H1 (cell line): Measurements from ENCODE around the gene DIAPH2. TPM values are rescaled to one million over a fixed set of nuclear protein-coding genes. Genes with fewer than 3 reads are reported as not detected.

Experiments used
- CTCF ChIA-PET: fragments of 300-600 bp; sonication (Branson Sonifier 250); formaldehyde crosslinking; loops from one replicate; lab custom pipeline; 2021; ENCODE audit not compliant: partially characterized antibody; lab: Charles Lee
- POLR2A ChIA-PET: fragments of 300-600 bp; sonication (Branson Sonifier 250); formaldehyde crosslinking; loops from one replicate; lab custom pipeline; 2021; ENCODE audit warnings: inconsistent platforms; ENCODE audit not compliant: partially characterized antibody; lab: Charles Lee
- DNase-seq, 2 experiments: peaks; one replicate each; pipeline versions ENCODE4 v3.0.0 to v3.0.0-alpha.2; 2010 to 2022; ENCODE audit warnings: low spot score in 2 of 2, low read depth in 1 of 2, mixed read lengths in 1 of 2
- FAIRE-seq: peaks from 2 replicates; lab custom pipeline; 2011; peaks lifted over from hg19 to GRCh38; lab: Jason Lieb, UNC
- H2AFZ ChIP-seq: 2 replicates; pipeline ENCODE4 v1.8.1; 2012; ENCODE audit warnings: low read length, inconsistent platforms
- H2AK5ac ChIP-seq: 2 replicates; pipeline ENCODE4 v1.6.1; 2013; ENCODE audit warnings: low read depth, low read length
- H2BK120ac ChIP-seq: replicated peaks from 2 replicates; pipeline ENCODE3; 2013; ENCODE audit warnings: low read depth, low read length, inconsistent platforms
- H2BK12ac ChIP-seq: 2 replicates; pipeline ENCODE4 v1.6.1; 2013; ENCODE audit warnings: low read depth, low read length
- H2BK15ac ChIP-seq: 2 replicates; pipeline ENCODE4 v1.6.1; 2013; ENCODE audit warnings: low read length
- H2BK20ac ChIP-seq: 2 replicates; pipeline ENCODE4 v1.6.1; 2013; ENCODE audit warnings: low read length
- H2BK5ac ChIP-seq: 2 replicates; pipeline ENCODE4 v1.6.1; 2013; ENCODE audit warnings: low read depth, low read length
- H3K14ac ChIP-seq: 2 replicates; pipeline ENCODE4 v1.6.1; 2013; ENCODE audit warnings: inconsistent platforms; ENCODE audit not compliant: insufficient read length
- H3K18ac ChIP-seq: 2 replicates; pipeline ENCODE4 v1.6.1; 2013; ENCODE audit warnings: low read length; ENCODE audit errors: extremely low read depth
- H3K23ac ChIP-seq: 2 replicates; pipeline ENCODE4 v1.6.1; 2013; ENCODE audit warnings: inconsistent platforms; ENCODE audit not compliant: insufficient read length
- H3K23me2 ChIP-seq: 2 replicates; pipeline ENCODE4 v1.6.1; 2013; ENCODE audit warnings: low read depth, low read length
- H3K27ac ChIP-seq: 2 replicates; pipeline ENCODE4 v1.6.1; 2011; ENCODE audit warnings: low read depth, low read length, inconsistent platforms
- H3K27me3 ChIP-seq, 4 experiments: replicated peaks in 1 of 4; 1 replicate in 1 of 4; 2 replicates in 3 of 4; pipeline versions ENCODE4 v1.6.1 to v1.8.1; 2011 to 2013; ENCODE audit warnings: low read length in 3 of 4, mild to moderate bottlenecking in 3 of 4, inconsistent platforms in 2 of 4, mixed read lengths in 2 of 4, moderate library complexity in 1 of 4; ENCODE audit not compliant: control insufficient read depth in 3 of 4, insufficient read depth in 3 of 4; ENCODE audit errors: extremely low read depth in 1 of 4
- H3K36me3 ChIP-seq, 4 experiments: 2 replicates each; pipeline versions ENCODE4 v1.6.1 to v1.8.1; 2011 to 2013; ENCODE audit warnings: mild to moderate bottlenecking in 4 of 4, low read length in 3 of 4, moderate library complexity in 2 of 4, control low read depth in 1 of 4, inconsistent platforms in 1 of 4; ENCODE audit not compliant: insufficient read depth in 4 of 4, control insufficient read depth in 2 of 4
- H3K4ac ChIP-seq: replicated peaks from 2 replicates; pipeline ENCODE3; 2013; ENCODE audit warnings: low read length, low read depth, mixed read lengths, inconsistent platforms; ENCODE audit not compliant: insufficient read length
- H3K4me1 ChIP-seq, 4 experiments: replicated peaks in 1 of 4; 1 replicate in 1 of 4; 2 replicates in 3 of 4; pipeline versions ENCODE4 v1.6.1 to v1.8.1; 2011 to 2013; ENCODE audit warnings: low read length in 3 of 4, inconsistent platforms in 2 of 4, mixed read lengths in 1 of 4; ENCODE audit not compliant: insufficient read depth in 4 of 4, control insufficient read depth in 3 of 4
- H3K4me2 ChIP-seq, 2 experiments: 2 replicates each; pipeline versions ENCODE4 v1.6.1 to v1.8.1; 2011 to 2013; ENCODE audit warnings: low read depth in 2 of 2, low read length in 2 of 2, control low read depth in 1 of 2, inconsistent platforms in 1 of 2, mild to moderate bottlenecking in 1 of 2; ENCODE audit not compliant: insufficient read depth in 1 of 2
- H3K4me3 ChIP-seq, 4 experiments: fragments of 200-600, 300-600 bp in 1 of 4; sonication (generic), shearing (Covaris generic), sonication (Bioruptor Twin) in 1 of 4; 2 replicates each; pipeline versions ENCODE4 v1.5.1 to v1.8.1; 2011 to 2016; ENCODE audit warnings: low read length in 4 of 4, low read depth in 3 of 4, control low read depth in 2 of 4, inconsistent platforms in 2 of 4, mild to moderate bottlenecking in 2 of 4, mixed read lengths in 1 of 4, moderate library complexity in 1 of 4; ENCODE audit not compliant: insufficient read depth in 2 of 4; ENCODE audit errors: extremely low read depth in 1 of 4
- H3K56ac ChIP-seq: replicated peaks from 2 replicates; pipeline ENCODE3; 2013; ENCODE audit warnings: low read depth, mild to moderate bottlenecking, mixed read lengths, low read length, inconsistent platforms; ENCODE audit not compliant: insufficient read length
- H3K79me1 ChIP-seq: 2 replicates; pipeline ENCODE4 v1.6.1; 2013; ENCODE audit warnings: low read depth, low read length, control low read depth
- H3K79me2 ChIP-seq, 2 experiments: 2 replicates each; pipeline versions ENCODE4 v1.6.1 to v1.8.1; 2012 to 2013; ENCODE audit warnings: low read length in 2 of 2, mild to moderate bottlenecking in 2 of 2, inconsistent platforms in 1 of 2; ENCODE audit not compliant: insufficient read depth in 2 of 2, control insufficient read depth in 1 of 2
- H3K9ac ChIP-seq, 4 experiments: replicated peaks in 1 of 4; 1 replicate in 1 of 4; 2 replicates in 3 of 4; pipeline versions ENCODE4 v1.6.1 to v1.8.1; 2011 to 2013; ENCODE audit warnings: low read depth in 3 of 4, low read length in 3 of 4, control low read depth in 2 of 4, mild to moderate bottlenecking in 2 of 4, moderate library complexity in 2 of 4, inconsistent platforms in 1 of 4; ENCODE audit errors: extremely low read depth in 1 of 4
- H3K9me3 ChIP-seq, 2 experiments: 2 replicates each; pipeline versions ENCODE4 v1.6.1 to v1.8.1; 2012 to 2013; ENCODE audit warnings: mild to moderate bottlenecking in 2 of 2, moderate library complexity in 2 of 2, control low read depth in 1 of 2, inconsistent platforms in 1 of 2, low read depth in 1 of 2, low read length in 1 of 2, mixed read lengths in 1 of 2; ENCODE audit not compliant: insufficient read depth in 2 of 2
- H4K20me1 ChIP-seq, 2 experiments: replicated peaks in 1 of 2; 2 replicates each; pipeline versions ENCODE3 to v1.8.1; 2011 to 2013; ENCODE audit warnings: inconsistent platforms in 2 of 2, low read length in 2 of 2, mild to moderate bottlenecking in 1 of 2; ENCODE audit not compliant: insufficient read depth in 2 of 2, control insufficient read depth in 1 of 2
- H4K5ac ChIP-seq: 2 replicates; pipeline ENCODE4 v1.6.1; 2013; ENCODE audit warnings: low read length, low read depth, mixed read lengths, inconsistent platforms; ENCODE audit not compliant: insufficient read length
- H4K8ac ChIP-seq: 2 replicates; pipeline ENCODE4 v1.8.0; 2013; ENCODE audit warnings: mild to moderate bottlenecking, moderate library complexity, low read length, inconsistent platforms; ENCODE audit not compliant: insufficient read depth; ENCODE audit errors: extremely low read depth
- H4K91ac ChIP-seq: replicated peaks from 2 replicates; pipeline ENCODE3; 2013; ENCODE audit warnings: low read length, mixed read lengths, inconsistent platforms; ENCODE audit not compliant: insufficient read length
- CREB1 ChIP-seq: IDR thresholded peaks from 2 replicates; pipeline ENCODE4 v1.6.1; 2012; ENCODE audit warnings: inconsistent platforms
- HDAC6 ChIP-seq: IDR thresholded peaks from one replicate; pipeline ENCODE4 v1.7.1; 2012; ENCODE audit warnings: low read depth, mild to moderate bottlenecking, inconsistent platforms, low read length, moderate library complexity
- RBBP5 ChIP-seq: IDR thresholded peaks from 2 replicates; pipeline ENCODE4 v1.7.1; 2012; ENCODE audit warnings: low read depth, mild to moderate bottlenecking, inconsistent platforms, low read length, moderate library complexity, borderline replicate concordance
- SP2 ChIP-seq: IDR thresholded peaks from 2 replicates; pipeline ENCODE4 v1.6.1; 2012; ENCODE audit warnings: mild to moderate bottlenecking, low read length, inconsistent platforms
- SP4 ChIP-seq: IDR thresholded peaks from 2 replicates; pipeline ENCODE4 v1.6.1; 2012; ENCODE audit warnings: low read length, inconsistent platforms
- SRF ChIP-seq: IDR thresholded peaks from 2 replicates; pipeline ENCODE4 v1.6.1; 2011; ENCODE audit warnings: mild to moderate bottlenecking, low read depth, low read length, moderate library complexity
- ZNF274 ChIP-seq: IDR thresholded peaks from 2 replicates; pipeline ENCODE4 v1.7.0; 2012; ENCODE audit warnings: low read length, borderline replicate concordance; ENCODE audit errors: extremely low read depth
- WGBS, 2 experiments: shearing (Covaris generic) in 1 of 2; methylation state at CpG; one replicate each; pipeline versions ENCODE4 v1.1.6 to v1.1.7; 2013 to 2015; ENCODE audit warnings: low lambda C conversion rate in 2 of 2, mixed read lengths in 2 of 2, inconsistent platforms in 1 of 2, low coverage in 1 of 2, missing lambda C conversion rate in 1 of 2; ENCODE audit not compliant: insufficient replicate concordance in 2 of 2, insufficient coverage in 1 of 2, insufficient read length in 1 of 2; ENCODE audit errors: extremely low coverage in 1 of 2, missing lambda C conversion rate in 1 of 2; 5-methylcytosine and 5-hydroxymethylcytosine counted together
- polyA plus RNA-seq, 7 experiments: library from polyadenylated mRNA; depleted of rRNA in 3 of 7; stranded (reverse) in 5 of 7; unstranded in 2 of 7; fragments of >200 nt in 5 of 7; fragments of 200-250 nt in 2 of 7; gene quantifications; 1 replicate in 5 of 7; 2 replicates in 1 of 7; 4 replicates in 1 of 7; pipeline versions ENCODE4 v1.2.1 to v1.2.3, GENCODE V29; 2011 to 2013; ENCODE audit warnings: missing spikeins in 2 of 7, mixed read lengths in 2 of 7
- total RNA-seq: library from RNA; stranded (reverse); fragmentation: NEBNext Ultra II Directional; extraction: Animal tissue kit (Norgen Biotek cat#: 25700); gene quantifications from 2 replicates; pipeline ENCODE4 v1.2.1, GENCODE V29; 2021

The DIAPH2 gene
- total and polyA plus RNA-seq, 2 of the 8 experiments (the other 6 are each of a cell fraction or from before 2014, with no cell fraction given), result 4.4 to 24.3 TPM

DNA sequence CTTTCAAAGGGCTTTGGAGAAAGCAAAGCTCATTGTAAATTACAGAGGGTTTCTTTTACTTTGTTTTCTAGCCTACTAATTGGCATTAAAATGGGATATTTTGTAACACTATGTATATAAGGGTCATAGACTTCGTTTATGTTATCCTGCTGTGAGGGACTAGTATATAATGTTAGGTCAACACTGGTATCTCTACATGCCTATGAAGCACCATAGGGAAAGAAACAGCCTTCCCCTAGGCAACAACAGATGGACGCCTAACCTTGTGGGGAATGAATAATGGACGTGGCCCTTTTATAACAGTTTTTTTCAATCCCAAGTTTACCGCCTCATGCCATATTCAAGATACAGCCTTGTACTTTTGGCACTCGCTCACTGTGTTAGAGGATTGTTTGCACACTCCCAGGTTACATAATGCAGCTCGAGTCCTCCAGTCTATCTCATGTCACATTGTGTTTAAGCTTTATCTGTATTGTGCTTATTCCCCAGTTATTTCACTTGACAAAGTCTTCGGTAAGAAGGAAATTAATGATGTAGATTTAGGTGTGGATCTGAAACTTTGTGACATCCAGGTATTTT is 910.1 kb downstream of the DIAPH2 start:
- H3K36me3 ChIP-seq, result no peaks in the 10 kb centered on the region; a peak in 1 of 8 replicates
- no peaks in the 10 kb centered on the region for H3K27me3 ChIP-seq
- no peak overlapping the region for H3K56ac ChIP-seq
- no peaks in the 10 kb centered on the region for H3K23me2 ChIP-seq
- no peak for FAIRE-seq
- no peak overlapping the region for H3K27ac ChIP-seq
- H2BK5ac ChIP-seq, result no peak overlapping the region
- no peaks in the 10 kb centered on the region for H3K79me1 ChIP-seq
- no peak overlapping the region for H2BK12ac ChIP-seq
- H2BK120ac ChIP-seq, result no peak overlapping the region
- no peaks in the 10 kb centered on the region for H3K9me3 ChIP-seq
- H3K4ac ChIP-seq, result no peak overlapping the region
- DNase-seq, result no peak
- H4K5ac ChIP-seq, result no peak overlapping the region
- H2AFZ ChIP-seq, result no peak overlapping the region
- ChIA-PET POLR2A (no interaction called here), CTCF (no interaction called here)
- no peak overlapping the region for H2BK15ac ChIP-seq
- 76% methylated on average over 7 of the region's 7 CpGs; no CpG with 5 or more reads in 1 of the 2 experiments for WGBS, 2 experiments
- H2AK5ac ChIP-seq, result no peak overlapping the region
- H3K18ac ChIP-seq, result no peak overlapping the region
- no peak for TF ChIP-seq CREB1
- TF ChIP-seq SP2, result no peak
- TF ChIP-seq SRF, result no peak
- TF ChIP-seq SP4, result no peak
- no peak for TF ChIP-seq RBBP5
- TF ChIP-seq HDAC6, result no peak
- no peak for TF ChIP-seq ZNF274
- no peak overlapping the region for H3K4me3 ChIP-seq
- H4K8ac ChIP-seq, result no peak overlapping the region
- H3K4me2 ChIP-seq, result no peak overlapping the region
- H3K4me1 ChIP-seq, result peaks cover 0 to 13% (median 5%) of the 10 kb centered on the region in 4 experiments; a peak in 3 of 7 replicates
- no peak overlapping the region for H3K23ac ChIP-seq
- H3K79me2 ChIP-seq, result no peaks in the 10 kb centered on the region
- H2BK20ac ChIP-seq, result no peak overlapping the region
- H3K9ac ChIP-seq, result no peak overlapping the region
- H4K20me1 ChIP-seq, result no peaks in the 10 kb centered on the region
- H3K14ac ChIP-seq, result no peak overlapping the region
- no peak overlapping the region for H4K91ac ChIP-seq
